Measurements from ENCODE around the gene ATP6V0C.

- no peak for TF ChIP-seq CTCF (IDR thresholded peaks at IDR 0.05; ENCODE audit: low read depth, low read length, poor library complexity, severe bottlenecking)
- TF ChIP-seq EZH2phosphoT487 (IDR thresholded peaks at IDR 0.05; ENCODE audit: borderline replicate concordance, low read length) = no peak
These were observed 18.1 kb downstream of the ATP6V0C start for GRCh38 chr16:2531696-2532493.

Data from DOHH2 (cell line).